HEK293 (cell line): ENCODE results near the gene PTGFRN.

Source experiments
- CTCF ChIA-PET: fragments of 350-600 bp; formaldehyde crosslinking; extraction: SDS; loops from one replicate; lab custom pipeline; 2021; ENCODE audit warnings: antibody characterized with exemption; lab: Yijun Ruan, JAX
- POLR2A ChIA-PET: fragments of 300-600 bp; formaldehyde crosslinking; extraction: SDS; loops from one replicate; lab custom pipeline; 2020; ENCODE audit warnings: antibody characterized with exemption, inconsistent platforms; lab: Yijun Ruan, JAX
- H3K27ac ChIP-seq: fragments of 200-500 bp; sonication (Bioruptor generic); 2 replicates; pipeline ENCODE4 v1.5.1; 2014; ENCODE audit warnings: low read depth, low read length, control low read depth, inconsistent platforms; ENCODE audit errors: extremely low read depth
- H3K36me3 ChIP-seq, 2 experiments: fragments of 200-500 bp in 1 of 2; sonication (Bioruptor generic) in 1 of 2; 1 replicate in 1 of 2; 2 replicates in 1 of 2; pipeline ENCODE4 v1.5.1; 2014 to 2017; ENCODE audit warnings: inconsistent platforms in 2 of 2, low read length in 2 of 2; ENCODE audit not compliant: control insufficient read depth in 2 of 2, insufficient read depth in 1 of 2
- H3K4me1 ChIP-seq: fragments of 200-500 bp; sonication (Bioruptor generic); 2 replicates; pipeline ENCODE4 v1.5.1; 2014; ENCODE audit warnings: mild to moderate bottlenecking, low read length, inconsistent platforms; ENCODE audit not compliant: control insufficient read depth, insufficient read depth
- H3K4me3 ChIP-seq: 2 replicates; pipeline ENCODE4 v1.5.1; 2011; ENCODE audit warnings: low read depth, mild to moderate bottlenecking, control low read depth, low read length, moderate library complexity
- H3K9me3 ChIP-seq: fragments of 200-500 bp; sonication (Bioruptor generic); 2 replicates; pipeline ENCODE4 v1.5.1; 2014; ENCODE audit warnings: low read depth, low read length, inconsistent platforms; ENCODE audit not compliant: control insufficient read depth, insufficient read depth
- ZBTB21 ChIP-seq: fragments of 450-650 bp; formaldehyde crosslinking; IDR thresholded peaks from 2 replicates; pipeline ENCODE4 v1.5.1; 2017; ENCODE audit warnings: missing biosample characterization, missing genetic modification characterization
- ZNF121 ChIP-seq: fragments of 450-650 bp; formaldehyde crosslinking; IDR thresholded peaks from 2 replicates; pipeline ENCODE4 v1.5.1; 2016; ENCODE audit warnings: missing biosample characterization, missing genetic modification characterization
- ZNF133 ChIP-seq: fragments of 450-650 bp; formaldehyde crosslinking; IDR thresholded peaks from 2 replicates; pipeline ENCODE4 v1.5.1; 2016; ENCODE audit warnings: missing biosample characterization, missing genetic modification characterization
- ZNF23 ChIP-seq: fragments of 450-650 bp; formaldehyde crosslinking; IDR thresholded peaks from 2 replicates; pipeline ENCODE4 v1.5.1; 2016; ENCODE audit warnings: missing biosample characterization, missing genetic modification characterization, borderline replicate concordance
- ZNF777 ChIP-seq: fragments of 450-650 bp; formaldehyde crosslinking; IDR thresholded peaks from 2 replicates; pipeline ENCODE4 v1.5.1; 2017; ENCODE audit warnings: missing biosample characterization, missing genetic modification characterization, borderline replicate concordance
- TF ChIP-seq, protein P1 (sequence below): fragments of 450-650 bp; formaldehyde crosslinking; IDR thresholded peaks from 2 replicates; pipeline ENCODE4 v1.5.1; 2016; ENCODE audit warnings: missing biosample characterization, missing genetic modification characterization
- TF ChIP-seq, protein P2 (sequence below): fragments of 450-650 bp; formaldehyde crosslinking; IDR thresholded peaks from 2 replicates; pipeline ENCODE4 v1.5.1; 2016; ENCODE audit warnings: missing biosample characterization, missing genetic modification characterization, low read depth

Gene PTGFRN

GRCh38 chr1:116931016-116931918, 21.6 kb downstream of the PTGFRN start:
- POLR2A ChIA-PET = interaction anchor here (0.9 kb wide), 1 partner anchor 20 kb away, joined by 3 read pairs; no protein-coding TSS in a partner anchor
- H3K4me3 ChIP-seq = no peak overlapping the region
- H3K36me3 ChIP-seq = peaks cover 0 to 3% of the 10 kb centered on the region in 2 experiments; a peak in 1 of 3 replicates
- no peaks in the 10 kb centered on the region for H3K9me3 ChIP-seq
- TF ChIP-seq, protein P1, sequence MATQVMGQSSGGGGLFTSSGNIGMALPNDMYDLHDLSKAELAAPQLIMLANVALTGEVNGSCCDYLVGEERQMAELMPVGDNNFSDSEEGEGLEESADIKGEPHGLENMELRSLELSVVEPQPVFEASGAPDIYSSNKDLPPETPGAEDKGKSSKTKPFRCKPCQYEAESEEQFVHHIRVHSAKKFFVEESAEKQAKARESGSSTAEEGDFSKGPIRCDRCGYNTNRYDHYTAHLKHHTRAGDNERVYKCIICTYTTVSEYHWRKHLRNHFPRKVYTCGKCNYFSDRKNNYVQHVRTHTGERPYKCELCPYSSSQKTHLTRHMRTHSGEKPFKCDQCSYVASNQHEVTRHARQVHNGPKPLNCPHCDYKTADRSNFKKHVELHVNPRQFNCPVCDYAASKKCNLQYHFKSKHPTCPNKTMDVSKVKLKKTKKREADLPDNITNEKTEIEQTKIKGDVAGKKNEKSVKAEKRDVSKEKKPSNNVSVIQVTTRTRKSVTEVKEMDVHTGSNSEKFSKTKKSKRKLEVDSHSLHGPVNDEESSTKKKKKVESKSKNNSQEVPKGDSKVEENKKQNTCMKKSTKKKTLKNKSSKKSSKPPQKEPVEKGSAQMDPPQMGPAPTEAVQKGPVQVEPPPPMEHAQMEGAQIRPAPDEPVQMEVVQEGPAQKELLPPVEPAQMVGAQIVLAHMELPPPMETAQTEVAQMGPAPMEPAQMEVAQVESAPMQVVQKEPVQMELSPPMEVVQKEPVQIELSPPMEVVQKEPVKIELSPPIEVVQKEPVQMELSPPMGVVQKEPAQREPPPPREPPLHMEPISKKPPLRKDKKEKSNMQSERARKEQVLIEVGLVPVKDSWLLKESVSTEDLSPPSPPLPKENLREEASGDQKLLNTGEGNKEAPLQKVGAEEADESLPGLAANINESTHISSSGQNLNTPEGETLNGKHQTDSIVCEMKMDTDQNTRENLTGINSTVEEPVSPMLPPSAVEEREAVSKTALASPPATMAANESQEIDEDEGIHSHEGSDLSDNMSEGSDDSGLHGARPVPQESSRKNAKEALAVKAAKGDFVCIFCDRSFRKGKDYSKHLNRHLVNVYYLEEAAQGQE = no peak
- TF ChIP-seq ZNF133 (tag by site-specific recombination) (no peak), ZNF777 (tag by site-specific recombination) (no peak)
- TF ChIP-seq, all 188 proteins: peak for 0
- 0 out of 2 replicates have a peak, but pooled peaks cover 2% of the 10 kb centered on the region for H3K4me1 ChIP-seq
- H3K27ac ChIP-seq = no peak overlapping the region
- CTCF ChIA-PET = interaction anchor here (1.0 to 1.1 kb wide), 2 partner anchors 9 to 20 kb away, joined by 3 read pairs; no protein-coding TSS in a partner anchor

DNA sequence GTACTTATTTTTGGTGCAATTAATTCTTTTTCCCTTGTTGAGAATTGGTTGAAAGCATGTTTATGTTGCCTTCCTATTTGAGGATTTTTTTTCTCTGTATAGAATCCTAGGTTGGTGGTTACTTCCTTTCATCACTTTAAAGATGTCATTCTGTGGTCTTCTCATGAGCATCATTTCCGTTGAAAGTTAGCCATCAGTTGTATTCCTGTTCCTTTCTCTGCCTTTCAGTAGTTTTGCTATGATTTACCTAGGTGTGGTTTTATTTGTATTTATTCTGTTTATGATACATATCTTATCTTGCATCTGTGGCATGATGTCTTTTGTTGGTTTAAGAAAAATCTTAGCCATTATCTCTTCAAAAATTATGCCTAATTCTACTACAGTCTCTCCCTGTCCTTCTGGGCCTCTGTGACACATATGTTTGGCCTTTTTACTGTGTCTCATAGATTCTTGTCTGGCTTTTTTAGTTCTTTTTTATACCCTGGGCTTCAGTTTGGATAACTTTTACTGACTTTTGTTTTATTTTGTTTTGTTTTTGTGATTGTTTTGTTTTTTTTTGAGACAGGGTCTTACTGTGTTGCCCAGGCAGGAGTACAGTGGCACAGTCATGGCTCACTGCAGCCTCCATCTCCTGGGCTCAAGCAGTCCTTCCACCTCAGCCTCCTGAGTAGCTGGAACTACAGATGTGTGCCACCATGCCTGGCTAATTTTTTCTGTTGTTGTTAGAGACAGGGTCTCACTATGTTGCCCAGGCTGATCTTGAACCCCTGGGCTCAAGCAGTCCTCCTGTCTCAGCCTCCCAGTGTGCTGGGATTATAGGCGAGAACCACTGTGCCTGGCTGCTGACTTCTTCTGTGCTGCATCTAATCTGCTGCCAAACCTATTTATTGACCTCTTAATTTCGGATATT, 24.1 kb downstream of the PTGFRN start:
- CTCF ChIA-PET = interaction anchor here (1.2 to 1.4 kb wide), 2 partner anchors 19 to 38 kb away, joined by 3 to 7 read pairs; no protein-coding TSS in a partner anchor
- Histone ChIP-seq H3K9me3 (no peaks in the 10 kb centered on the region), H3K4me1 (0 out of 2 replicates have a peak, but pooled peaks cover 2% of the 10 kb centered on the region), H3K27ac (no peak overlapping the region), H3K36me3 (peaks cover 0 to 6% of the 10 kb centered on the region in 2 experiments; a peak in 1 of 3 replicates), H3K4me3 (no peak overlapping the region)
- POLR2A ChIA-PET = no interaction called here
- peak; percentile 93 for TF ChIP-seq ZNF121 (tag by site-specific recombination)
- no peak for TF ChIP-seq ZBTB21

GRCh38 chr1:116934586-116935207, 25.0 kb downstream of the PTGFRN start:
- CTCF ChIA-PET = interaction anchor here (0.5 to 1.4 kb wide), 8 partner anchors 8 to 209 kb away, joined by 3 to 7 read pairs (median 4); no protein-coding TSS in a partner anchor
- H3K4me1 ChIP-seq = 0 out of 2 replicates have a peak, but pooled peaks cover 2% of the 10 kb centered on the region
- H3K4me3 ChIP-seq = no peak overlapping the region
- no peak overlapping the region for H3K27ac ChIP-seq
- H3K9me3 ChIP-seq = no peaks in the 10 kb centered on the region
- peaks cover 0 to 6% of the 10 kb centered on the region in 2 experiments; a peak in 1 of 3 replicates for H3K36me3 ChIP-seq
- no peak for TF ChIP-seq ZNF23
- TF ChIP-seq, protein P2, sequence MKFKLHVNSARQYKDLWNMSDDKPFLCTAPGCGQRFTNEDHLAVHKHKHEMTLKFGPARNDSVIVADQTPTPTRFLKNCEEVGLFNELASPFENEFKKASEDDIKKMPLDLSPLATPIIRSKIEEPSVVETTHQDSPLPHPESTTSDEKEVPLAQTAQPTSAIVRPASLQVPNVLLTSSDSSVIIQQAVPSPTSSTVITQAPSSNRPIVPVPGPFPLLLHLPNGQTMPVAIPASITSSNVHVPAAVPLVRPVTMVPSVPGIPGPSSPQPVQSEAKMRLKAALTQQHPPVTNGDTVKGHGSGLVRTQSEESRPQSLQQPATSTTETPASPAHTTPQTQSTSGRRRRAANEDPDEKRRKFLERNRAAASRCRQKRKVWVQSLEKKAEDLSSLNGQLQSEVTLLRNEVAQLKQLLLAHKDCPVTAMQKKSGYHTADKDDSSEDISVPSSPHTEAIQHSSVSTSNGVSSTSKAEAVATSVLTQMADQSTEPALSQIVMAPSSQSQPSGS (tag by site-specific recombination) = peak; percentile 82
- POLR2A ChIA-PET = interaction anchor here (0.5 kb wide), 1 partner anchor 51 kb away, joined by 3 read pairs; no protein-coding TSS in a partner anchor
